GM21447 (cell line): ENCODE measurements around the gene FNDC1.
"Not testable (repeated sequence)": the region's sequence is repeated elsewhere in the genome, so short reads cannot be mapped to it uniquely, and the experiment has no call there.

Experiments used
- ATAC-seq: cut with Tn5 transposase; IDR thresholded peaks from one replicate; pipeline ENCODE4 v1.9.1; 2021; ENCODE audit not compliant: unreplicated experiment

The FNDC1 gene

GRCh38 chr6:159169193-159169555, at the start of gene FNDC1:
TSS of gene FNDC1 (plus strand) at chr6:159169400. CDS start at chr6:159169597, 197 bp downstream.
- ATAC-seq, result peak; percentile 48

GRCh38 chr6:159119791-159120190, 49.4 kb upstream of the FNDC1 start:
- ATAC-seq, result no peak

GRCh38 chr6:159121486-159121885, 47.7 kb upstream of the FNDC1 start:
- no peak for ATAC-seq

- ATAC-seq, result no peak
These were observed 46.7 kb upstream of the FNDC1 start for GRCh38 chr6:159122453-159122852.

- ATAC-seq, result not testable (repeated sequence)
These were observed 45.4 kb upstream of the FNDC1 start for GRCh38 chr6:159123831-159124230.

GRCh38 chr6:159125014-159125609, 44.1 kb upstream of the FNDC1 start:
- ATAC-seq, result no peak

- no peak for ATAC-seq
These were observed 43.2 kb upstream of the FNDC1 start for GRCh38 chr6:159125951-159126352.

GRCh38 chr6:159126590-159126989, 42.6 kb upstream of the FNDC1 start:
- ATAC-seq, result no peak

GRCh38 chr6:159127701-159128100, 41.5 kb upstream of the FNDC1 start:
- no peak for ATAC-seq

GRCh38 chr6:159128978-159129377, 40.2 kb upstream of the FNDC1 start:
- ATAC-seq, result no peak

- ATAC-seq, result no peak
These were observed 38.4 kb upstream of the FNDC1 start for GRCh38 chr6:159130846-159131245.

GRCh38 chr6:159131709-159132108, 37.5 kb upstream of the FNDC1 start:
- no peak for ATAC-seq

GRCh38 chr6:159132664-159133063, 36.5 kb upstream of the FNDC1 start:
- no peak for ATAC-seq

GRCh38 chr6:159134701-159135364, 34.4 kb upstream of the FNDC1 start:
- no peak for ATAC-seq

GRCh38 chr6:159137676-159138075, 31.5 kb upstream of the FNDC1 start:
- ATAC-seq, result no peak

GRCh38 chr6:159142531-159142930, 26.7 kb upstream of the FNDC1 start:
- no peak for ATAC-seq

- ATAC-seq, result no peak
These were observed 20.6 kb upstream of the FNDC1 start for GRCh38 chr6:159148641-159149040.

GRCh38 chr6:159149641-159150040, 19.6 kb upstream of the FNDC1 start:
- no peak for ATAC-seq

GRCh38 chr6:159151266-159151855, 17.8 kb upstream of the FNDC1 start:
- no peak for ATAC-seq

- ATAC-seq, result no peak
These were observed 17.2 kb upstream of the FNDC1 start for GRCh38 chr6:159152041-159152440.

- ATAC-seq, result no peak
These were observed 16.4 kb upstream of the FNDC1 start for GRCh38 chr6:159152782-159153181.

- no peak for ATAC-seq
These were observed 13.5 kb upstream of the FNDC1 start for GRCh38 chr6:159155679-159156078.

GRCh38 chr6:159156089-159156488, 13.1 kb upstream of the FNDC1 start:
- no peak for ATAC-seq
